OCI-LY3 (cell line): Measurements from ENCODE around the gene CDK5R2.

Experiments
- CTCF ChIP-seq: fragments of 200-600, 300-600 bp; sonication (generic); IDR thresholded peaks from 2 replicates; pipeline ENCODE4 v1.5.1; 2014; ENCODE audit warnings: antibody characterized with exemption, low read length, low read depth
- EZH2phosphoT487 ChIP-seq: fragments of 200-600 bp; shearing (Covaris generic); IDR thresholded peaks from 2 replicates; pipeline ENCODE4 v1.6.1; 2018; ENCODE audit warnings: antibody characterized with exemption, mixed run types, low read depth

GRCh38 chr2:219003267-219003634 is 43.8 kb downstream of the CDK5R2 start:
- TF ChIP-seq CTCF (peak; percentile 15), EZH2phosphoT487 (no peak)
